HG02973 (cell line): ENCODE results near the gene MRGPRE.

Experiments used
- ATAC-seq: cut with Tn5 transposase; IDR thresholded peaks from one replicate; pipeline ENCODE4 v1.9.1; 2021; ENCODE audit warnings: moderate library complexity; ENCODE audit not compliant: unreplicated experiment

Gene MRGPRE

DNA sequence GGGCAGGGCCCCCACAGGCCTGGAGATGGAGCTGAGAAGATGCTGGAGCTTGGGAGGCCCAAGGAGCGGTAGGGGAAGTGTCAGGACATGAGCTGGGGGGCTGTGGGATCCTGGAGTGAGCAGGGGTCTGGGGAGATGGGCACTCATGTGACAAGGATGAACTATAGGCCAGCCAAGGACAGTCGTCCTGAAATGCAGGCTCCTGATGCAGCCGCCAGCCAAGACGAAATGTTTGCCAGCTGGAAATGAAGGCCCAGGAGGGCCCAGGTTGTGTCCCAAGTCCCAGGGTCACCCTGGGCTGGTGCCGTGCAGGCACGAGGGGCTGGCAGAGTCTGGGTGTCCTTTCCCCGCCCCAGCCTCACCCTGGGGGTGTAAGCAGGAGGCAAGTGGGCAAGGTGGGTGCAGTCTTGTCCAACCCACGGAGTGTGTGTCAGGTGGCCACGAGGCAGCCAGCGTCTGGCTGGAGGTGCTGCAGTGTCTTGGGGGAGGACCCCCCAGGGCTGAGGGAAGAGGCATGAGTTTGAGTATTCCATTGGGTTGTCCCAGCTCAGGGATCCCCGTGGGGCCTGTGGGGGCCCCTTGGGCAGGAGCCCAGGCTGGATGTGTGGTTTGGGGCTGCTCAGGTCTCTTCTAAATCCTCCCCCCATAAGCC, 35.0 kb downstream of the MRGPRE start:
- no peak for ATAC-seq

DNA sequence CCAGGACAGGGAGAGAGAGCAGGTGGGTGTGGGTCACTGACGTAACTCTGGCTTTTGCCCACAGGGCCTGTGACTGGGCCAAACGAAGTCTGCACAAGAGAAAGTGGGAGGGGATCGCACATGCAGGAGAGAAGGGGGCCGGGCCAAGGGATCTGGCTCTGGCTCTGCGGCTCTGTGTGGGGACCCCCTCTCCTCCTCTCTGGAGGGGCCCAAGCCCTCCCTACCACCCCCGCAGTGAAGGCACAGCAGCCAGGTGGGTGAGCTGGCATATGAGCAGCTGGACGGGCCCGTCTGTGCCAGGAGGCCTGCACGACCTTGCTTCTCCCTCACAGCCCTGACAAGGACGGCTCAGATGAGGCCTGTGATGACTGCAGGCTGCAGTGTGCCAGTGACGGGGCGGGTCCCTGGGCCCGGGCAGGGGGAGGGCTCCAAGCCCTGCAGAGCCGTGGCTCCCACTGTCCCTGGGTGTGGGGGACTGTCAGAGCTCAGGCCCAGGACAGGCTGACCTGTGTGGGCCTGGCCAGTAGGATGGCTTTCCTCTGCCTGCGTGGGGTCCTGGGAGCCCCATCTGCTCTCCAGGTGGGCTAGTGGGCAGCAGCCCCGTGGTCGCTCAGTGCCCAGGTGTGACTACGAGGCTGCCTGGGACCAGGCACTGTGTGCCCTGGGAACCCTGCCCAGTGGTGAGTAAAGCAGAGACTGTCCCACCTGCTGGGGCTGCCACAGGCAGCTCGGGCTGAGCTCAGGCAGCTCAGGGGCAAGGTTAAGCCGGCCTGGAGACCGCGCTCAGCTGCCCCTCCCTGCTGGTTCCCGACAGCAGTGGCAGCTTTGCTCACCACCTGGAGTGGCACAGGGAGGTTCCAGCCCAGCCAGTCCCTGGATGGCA, 35.8 kb downstream of the MRGPRE start:
- no peak for ATAC-seq

GRCh38 chr11:3195251-3196160, 36.7 kb downstream of the MRGPRE start:
- ATAC-seq = no peak

DNA sequence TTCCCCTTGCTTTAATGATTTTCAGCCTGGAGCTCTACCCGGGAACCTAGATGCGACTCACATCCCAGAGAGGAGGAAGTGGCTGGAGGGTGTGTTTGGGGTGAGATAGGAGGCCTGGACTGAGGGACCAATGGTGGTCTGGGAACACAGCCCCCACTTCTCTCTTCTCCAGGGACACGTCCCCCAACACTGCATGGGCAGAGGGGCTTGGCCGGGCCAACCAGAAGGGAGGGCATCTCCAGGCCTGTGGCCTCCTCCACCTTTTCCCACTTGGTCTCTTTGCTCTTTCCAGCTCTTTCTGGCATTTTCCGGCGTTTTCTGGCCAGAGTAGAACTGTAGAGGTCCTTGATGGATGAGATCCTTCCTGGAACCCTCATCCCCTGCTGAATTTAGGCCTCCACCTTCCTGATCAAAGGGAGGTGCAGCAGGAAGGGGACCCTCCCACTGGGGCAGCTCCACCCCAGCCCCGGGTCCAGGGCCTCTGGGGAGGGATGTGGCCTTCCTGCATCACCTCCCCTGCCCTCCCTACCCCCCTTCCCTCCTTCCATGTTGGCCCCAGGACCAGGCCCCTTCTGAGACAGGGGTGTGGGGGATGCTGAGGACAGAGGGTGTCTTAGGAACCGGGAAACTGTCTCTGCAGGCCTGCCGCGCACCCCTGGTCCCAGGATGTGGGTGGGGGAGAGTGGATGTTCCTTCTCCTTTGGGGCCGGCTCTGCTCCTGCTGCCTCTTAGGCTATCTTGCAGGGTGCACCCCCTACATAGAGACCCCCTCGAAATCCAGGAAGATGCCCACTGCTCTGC, 38.0 kb downstream of the MRGPRE start:
- ATAC-seq = no peak

DNA sequence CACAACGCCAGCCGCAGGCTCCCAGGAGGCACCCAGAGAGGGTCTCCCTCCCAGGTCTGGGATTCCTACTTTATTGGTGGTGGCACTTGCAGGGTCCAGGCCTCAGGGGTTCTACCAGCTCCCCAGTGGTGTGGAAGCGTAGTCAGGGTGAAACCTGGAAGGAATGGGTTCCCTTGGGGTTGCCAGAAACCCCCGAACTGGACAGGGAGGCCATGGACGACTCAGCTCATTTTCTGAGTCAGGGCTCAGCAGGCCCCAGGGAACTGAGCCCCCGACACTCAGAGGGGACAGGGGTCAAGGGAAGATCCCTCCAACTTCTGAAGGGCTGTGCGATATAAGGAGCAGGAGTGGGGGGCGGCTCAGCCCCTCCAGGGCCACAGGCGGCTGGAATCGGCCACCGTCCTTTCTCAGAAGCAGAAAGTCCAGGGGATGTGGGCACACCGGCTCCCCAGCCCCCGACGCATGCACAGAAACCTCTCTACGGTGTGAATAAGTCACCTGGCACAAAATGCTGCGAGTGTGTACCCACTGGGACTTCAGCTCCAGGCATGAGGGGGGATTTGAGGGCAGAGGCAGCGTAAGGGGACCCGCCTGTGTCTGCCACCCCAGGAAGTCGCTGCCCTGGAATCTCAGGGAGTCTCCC, 38.7 kb downstream of the MRGPRE start:
- no peak for ATAC-seq

- ATAC-seq = no peak
These were observed 39.5 kb downstream of the MRGPRE start for GRCh38 chr11:3192511-3193372.

- no peak for ATAC-seq
These were observed 40.5 kb downstream of the MRGPRE start for GRCh38 chr11:3191586-3192324.

DNA sequence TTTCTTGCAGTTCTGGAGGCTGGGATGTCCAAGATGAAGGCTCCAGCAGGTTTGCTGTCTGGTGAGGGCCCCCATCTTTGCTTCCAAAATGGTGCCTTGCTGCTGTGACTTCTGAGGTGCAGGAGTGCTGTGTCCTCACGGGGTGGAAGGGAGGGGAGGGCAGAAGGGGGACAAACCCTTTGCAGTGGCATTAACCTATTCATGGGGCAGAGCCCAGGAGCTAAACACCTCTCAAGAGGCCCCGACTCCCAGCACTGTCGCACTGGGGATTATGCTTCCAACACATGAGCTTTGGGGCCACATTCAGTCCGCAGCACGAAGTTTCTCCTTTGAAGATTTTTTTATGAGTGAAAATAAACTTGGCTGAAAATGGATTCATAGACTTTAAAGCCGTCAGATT, 41.6 kb downstream of the MRGPRE start:
- ATAC-seq = no peak

DNA sequence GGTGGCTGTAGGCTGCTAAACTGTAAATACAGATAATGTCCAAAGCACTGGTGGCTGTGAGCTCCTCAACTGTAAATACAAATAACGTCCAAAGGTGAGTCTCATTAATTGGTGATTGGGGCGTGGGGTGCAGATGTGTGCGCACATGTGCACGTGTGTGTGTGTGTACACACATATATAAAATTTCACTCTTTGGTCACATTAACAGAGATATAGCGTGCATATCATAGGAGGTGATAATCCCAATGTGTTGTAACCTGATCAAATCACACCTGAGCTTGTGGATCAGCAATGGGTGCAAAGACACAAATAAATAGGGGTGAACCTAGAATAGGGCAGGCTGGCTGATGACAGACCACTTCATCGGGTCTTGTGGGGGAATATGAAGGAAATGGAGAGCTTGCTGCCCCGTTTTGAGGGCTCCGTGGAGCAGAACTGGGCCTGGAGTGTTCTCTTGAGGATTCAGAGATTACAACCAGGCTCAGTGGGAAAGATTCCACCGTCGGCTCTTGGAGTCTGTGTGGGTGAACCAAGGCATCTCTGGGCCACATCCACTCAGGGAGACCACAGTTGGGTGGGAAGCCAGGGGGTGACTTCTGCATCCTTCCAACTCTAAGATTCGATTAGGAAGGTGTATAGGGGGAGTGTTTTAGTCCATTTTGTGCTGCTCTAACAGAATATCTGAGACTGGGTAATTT, 42.2 kb downstream of the MRGPRE start:
- no peak for ATAC-seq

GRCh38 chr11:3189196-3189843, 42.9 kb downstream of the MRGPRE start:
- ATAC-seq = no peak

GRCh38 chr11:3188496-3189195, 43.6 kb downstream of the MRGPRE start:
- ATAC-seq = no peak

DNA sequence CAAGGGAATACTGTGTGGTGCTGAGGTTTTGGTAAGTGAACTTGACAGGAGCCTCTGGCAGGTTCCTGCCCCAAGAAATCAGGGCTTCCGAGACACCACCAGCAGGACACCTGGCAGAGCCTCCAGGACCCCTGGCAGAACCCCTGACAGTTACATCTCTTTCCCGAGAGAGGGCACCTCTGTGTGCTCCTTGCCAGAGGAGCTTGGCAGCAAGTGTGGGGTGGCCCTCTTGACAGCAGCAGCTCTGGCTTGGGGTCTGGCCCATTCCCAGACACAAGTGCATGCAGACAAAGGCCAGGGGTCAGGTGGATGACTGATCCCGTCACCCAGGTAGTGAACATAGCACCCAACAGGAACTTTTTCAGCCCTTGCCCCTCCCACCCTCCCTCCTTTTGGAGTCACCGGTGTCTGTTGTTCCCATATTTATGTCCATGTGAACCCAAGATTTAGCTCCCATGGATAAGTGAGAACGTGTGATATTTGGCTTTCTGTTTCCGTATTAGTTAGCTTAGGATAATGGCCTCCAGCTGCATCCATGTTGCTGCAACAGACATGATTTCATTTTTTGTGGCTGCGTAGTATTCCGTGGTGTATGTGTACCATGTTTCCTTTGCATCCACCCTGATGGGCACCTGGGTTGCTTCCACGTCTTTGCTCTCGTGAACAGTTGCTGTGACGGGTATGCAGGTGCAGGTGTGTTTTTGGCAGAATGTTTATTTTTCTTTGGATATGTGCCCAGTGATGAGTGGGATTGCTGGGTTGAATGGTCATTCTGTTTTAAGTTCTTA, 45.9 kb downstream of the MRGPRE start:
- ATAC-seq = no peak

GRCh38 chr11:3184732-3185347, 47.4 kb downstream of the MRGPRE start:
- no peak for ATAC-seq

- no peak for ATAC-seq
These were observed 48.7 kb downstream of the MRGPRE start for GRCh38 chr11:3183523-3183922.

- no peak for ATAC-seq
These were observed 49.8 kb downstream of the MRGPRE start for GRCh38 chr11:3182462-3182852.
